ENCODE measurements around the gene PRSS21. TPM values are rescaled to one million over a fixed set of nuclear protein-coding genes. Genes with fewer than 3 reads are reported as not detected.

The PRSS21 gene
- total RNA-seq: not detected
- not detected for polyA plus RNA-seq
- long read RNA-seq, donor 1: 0 reads
- long read RNA-seq, donor 2: 0 reads
- long read RNA-seq, donor 3: 0 reads
- long read RNA-seq, donor 4: 0 reads

GRCh38 chr16:2816751-2817339 is at the start of gene PRSS21:
Gene PRSS21 (plus strand): TSS chr16:2817237. CDS start chr16:2817269, 32 bp downstream.
- Histone ChIP-seq H3K27me3 (ENCODE audit: control insufficient read depth, insufficient read depth) (no peaks in the 10 kb centered on the region), H3K9me3 (ENCODE audit: control insufficient read depth, low read length) (no peaks in the 10 kb centered on the region), H3K4me3 (ENCODE audit: low read length) (no peak within 1 kb of the TSS), H3K4me1 (ENCODE audit: control insufficient read depth, insufficient read depth, low read length) (no peaks in the 10 kb centered on the region), H3K27ac (ENCODE audit: low read length) (no peak within 1 kb of the TSS)
- DNase-seq (no peak), ATAC-seq (no peak)
- intact Hi-C loops (cut with DNase I): no loop called here
- 56% methylated on average over 28 of the region's 28 CpGs for WGBS

- 66% methylated on average over 14 of the region's 14 CpGs for WGBS
- H3K4me1 ChIP-seq (ENCODE audit: control insufficient read depth, insufficient read depth, low read length): no peaks in the 10 kb centered on the region
Observed at GRCh38 chr16:2767891-2768290, 49.1 kb upstream of the PRSS21 start.

GRCh38 chr16:2768403-2769089 is 48.5 kb upstream of the PRSS21 start:
- WGBS: 69% methylated on average over 17 of the region's 17 CpGs
- H3K4me3 ChIP-seq (ENCODE audit: low read length): no peak overlapping the region
- intact Hi-C loops (cut with DNase I): no loop called here
- ATAC-seq (no peak), DNase-seq (peak in 1 of 3 donors; percentile 66)
- no peaks in the 10 kb centered on the region for H3K27me3 ChIP-seq (ENCODE audit: control insufficient read depth, insufficient read depth)
- H3K4me1 ChIP-seq (ENCODE audit: control insufficient read depth, insufficient read depth, low read length): no peaks in the 10 kb centered on the region
- H3K27ac ChIP-seq (ENCODE audit: low read length): no peak overlapping the region
- H3K9me3 ChIP-seq (ENCODE audit: control insufficient read depth, low read length): no peaks in the 10 kb centered on the region

More at GRCh38 chr16:2767891-2768290, 49.1 kb upstream of the PRSS21 start:
- Histone ChIP-seq H3K9me3 (ENCODE audit: control insufficient read depth, low read length) (no peaks in the 10 kb centered on the region), H3K27ac (ENCODE audit: low read length) (no peak overlapping the region), H3K27me3 (ENCODE audit: control insufficient read depth, insufficient read depth) (no peaks in the 10 kb centered on the region), H3K4me3 (ENCODE audit: low read length) (no peak overlapping the region)
- intact Hi-C loops (cut with DNase I): no loop called here
- DNase-seq: peak in 1 of 3 donors; percentile 38
- no peak for ATAC-seq

GRCh38 chr16:2769100-2769529 is 47.9 kb upstream of the PRSS21 start:
- Histone ChIP-seq H3K9me3 (ENCODE audit: control insufficient read depth, low read length) (no peaks in the 10 kb centered on the region), H3K4me1 (ENCODE audit: control insufficient read depth, insufficient read depth, low read length) (no peaks in the 10 kb centered on the region), H3K27ac (ENCODE audit: low read length) (no peak overlapping the region), H3K4me3 (ENCODE audit: low read length) (no peak overlapping the region), H3K27me3 (ENCODE audit: control insufficient read depth, insufficient read depth) (no peaks in the 10 kb centered on the region)
- ATAC-seq (no peak), DNase-seq (no peak)
- WGBS: 84% methylated on average over 11 of the region's 11 CpGs
- intact Hi-C loops (cut with DNase I): no loop called here

- no peak overlapping the region for H3K4me3 ChIP-seq (ENCODE audit: low read length)
- ATAC-seq: peak; percentile 8 to 35
- intact Hi-C loops (cut with DNase I): no loop called here
- DNase-seq: no peak
- H3K27ac ChIP-seq (ENCODE audit: low read length): no peak overlapping the region
- H3K9me3 ChIP-seq (ENCODE audit: control insufficient read depth, low read length): no peaks in the 10 kb centered on the region
- no peaks in the 10 kb centered on the region for H3K27me3 ChIP-seq (ENCODE audit: control insufficient read depth, insufficient read depth)
- H3K4me1 ChIP-seq (ENCODE audit: control insufficient read depth, insufficient read depth, low read length): no peaks in the 10 kb centered on the region
- 73% methylated on average over 14 of the region's 14 CpGs for WGBS
Observed at GRCh38 chr16:2769675-2770056, 47.4 kb upstream of the PRSS21 start.

- intact Hi-C loops (cut with DNase I): no loop called here
Observed at GRCh38 chr16:2770057-2770951, 46.7 kb upstream of the PRSS21 start.

GRCh38 chr16:2771496-2772402 is 45.3 kb upstream of the PRSS21 start:
- no peak overlapping the region for H3K27ac ChIP-seq (ENCODE audit: low read length)
- DNase-seq: no peak
- H3K4me1 ChIP-seq (ENCODE audit: control insufficient read depth, insufficient read depth, low read length): peaks cover 3% of the 10 kb centered on the region
- H3K27me3 ChIP-seq (ENCODE audit: control insufficient read depth, insufficient read depth): no peaks in the 10 kb centered on the region
- H3K9me3 ChIP-seq (ENCODE audit: control insufficient read depth, low read length): no peaks in the 10 kb centered on the region
- no peak overlapping the region for H3K4me3 ChIP-seq (ENCODE audit: low read length)
- ATAC-seq: no peak
- intact Hi-C loops (cut with DNase I): no loop called here
- 71% methylated on average over 18 of the region's 18 CpGs for WGBS

More at GRCh38 chr16:2770057-2770951, 46.7 kb upstream of the PRSS21 start:
- DNase-seq: no peak
- Histone ChIP-seq H3K27me3 (ENCODE audit: control insufficient read depth, insufficient read depth) (no peaks in the 10 kb centered on the region), H3K4me1 (ENCODE audit: control insufficient read depth, insufficient read depth, low read length) (no peaks in the 10 kb centered on the region), H3K4me3 (ENCODE audit: low read length) (no peak overlapping the region), H3K27ac (ENCODE audit: low read length) (no peak overlapping the region), H3K9me3 (ENCODE audit: control insufficient read depth, low read length) (no peaks in the 10 kb centered on the region)
- 82% methylated on average over 32 of the region's 32 CpGs for WGBS
- peak; percentile 7 to 9 for ATAC-seq

GRCh38 chr16:2773188-2773968 is 43.7 kb upstream of the PRSS21 start:
- no peak for DNase-seq
- Histone ChIP-seq H3K4me1 (ENCODE audit: control insufficient read depth, insufficient read depth, low read length) (peaks cover 3% of the 10 kb centered on the region), H3K4me3 (ENCODE audit: low read length) (no peak overlapping the region), H3K27ac (ENCODE audit: low read length) (no peak overlapping the region), H3K27me3 (ENCODE audit: control insufficient read depth, insufficient read depth) (no peaks in the 10 kb centered on the region), H3K9me3 (ENCODE audit: control insufficient read depth, low read length) (no peaks in the 10 kb centered on the region)
- ATAC-seq: no peak
- intact Hi-C loops (cut with DNase I): no loop called here
- WGBS: 78% methylated on average over 12 of the region's 12 CpGs

- Histone ChIP-seq H3K9me3 (ENCODE audit: control insufficient read depth, low read length) (no peaks in the 10 kb centered on the region), H3K27me3 (ENCODE audit: control insufficient read depth, insufficient read depth) (no peaks in the 10 kb centered on the region), H3K4me3 (ENCODE audit: low read length) (no peak overlapping the region), H3K27ac (ENCODE audit: low read length) (no peak overlapping the region), H3K4me1 (ENCODE audit: control insufficient read depth, insufficient read depth, low read length) (peaks cover 3% of the 10 kb centered on the region)
- WGBS: 80% methylated on average over 7 of the region's 7 CpGs
- intact Hi-C loops (cut with DNase I): no loop called here
- no peak for DNase-seq
- no peak for ATAC-seq
Observed at GRCh38 chr16:2774161-2774891, 42.7 kb upstream of the PRSS21 start.

All from right cardiac atrium (tissue), 5 donors.